Measurements from ENCODE around the gene CLCNKA.
"Not testable (repeated sequence)": the region's sequence is repeated elsewhere in the genome, so short reads cannot be mapped to it uniquely, and the experiment has no call there.

CLCNKA gene

GRCh38 chr1:16021681-16022080 lies at the start of gene CLCNKA:
Gene CLCNKA (plus strand): TSS chr1:16022036. CDS start chr1:16022620, 584 bp downstream.
- peak; percentile 33 to 76 for DNase-seq

GRCh38 chr1:15972409-15972808 lies 49.4 kb upstream of the CLCNKA start:
- DNase-seq, result no peak

- no peak for DNase-seq
Observed at GRCh38 chr1:15973772-15974171, 48.1 kb upstream of the CLCNKA start.

- no peak for DNase-seq
Observed at GRCh38 chr1:15974855-15975254, 47.0 kb upstream of the CLCNKA start.

GRCh38 chr1:15975358-15975804 lies 46.5 kb upstream of the CLCNKA start:
- peak; percentile 4 to 66 for DNase-seq

- DNase-seq, result peak; percentile 84 to 97
Observed at GRCh38 chr1:15975805-15976680, 45.8 kb upstream of the CLCNKA start, which contains the start of gene ZBTB17. Gene ZBTB17 (minus strand): TSS chr1:15976101. CDS start chr1:15948495, 27,606 bp downstream.

- DNase-seq, result not testable (repeated sequence)
Observed at GRCh38 chr1:15977947-15978346, 43.9 kb upstream of the CLCNKA start.

- DNase-seq, result no peak
Observed at GRCh38 chr1:15981679-15982078, 40.2 kb upstream of the CLCNKA start.

- no peak for DNase-seq
Observed at GRCh38 chr1:15983275-15983674, 38.6 kb upstream of the CLCNKA start.

GRCh38 chr1:15985611-15986297 lies 36.1 kb upstream of the CLCNKA start:
- DNase-seq, result no peak

GRCh38 chr1:15988856-15989736 lies 32.7 kb upstream of the CLCNKA start:
- no peak for DNase-seq

- DNase-seq, result no peak
Observed at GRCh38 chr1:15989776-15990175, 32.1 kb upstream of the CLCNKA start.

GRCh38 chr1:15991427-15992186 lies 30.2 kb upstream of the CLCNKA start:
- DNase-seq, result no peak

GRCh38 chr1:15992187-15992553 lies 29.7 kb upstream of the CLCNKA start:
- DNase-seq, result no peak

GRCh38 chr1:15992582-15993500 lies 29.0 kb upstream of the CLCNKA start:
- DNase-seq, result no peak

GRCh38 chr1:15993666-15994065 lies 28.2 kb upstream of the CLCNKA start:
- no peak for DNase-seq

GRCh38 chr1:15994081-15994480 lies 27.8 kb upstream of the CLCNKA start:
- no peak for DNase-seq

GRCh38 chr1:15994590-15995351 lies 27.1 kb upstream of the CLCNKA start:
- DNase-seq, result peak in 1 of 2 experiments; percentile 49

GRCh38 chr1:15997076-15997585 lies 24.7 kb upstream of the CLCNKA start:
- no peak for DNase-seq
